Measurements from ENCODE around the gene ARMC9. TPM values are rescaled to one million over a fixed set of nuclear protein-coding genes. Genes with fewer than 3 reads are reported as not detected.

The ARMC9 gene
- total RNA-seq, 2 donors from 2014 or later, result 41.7 to 51.5 TPM

DNA sequence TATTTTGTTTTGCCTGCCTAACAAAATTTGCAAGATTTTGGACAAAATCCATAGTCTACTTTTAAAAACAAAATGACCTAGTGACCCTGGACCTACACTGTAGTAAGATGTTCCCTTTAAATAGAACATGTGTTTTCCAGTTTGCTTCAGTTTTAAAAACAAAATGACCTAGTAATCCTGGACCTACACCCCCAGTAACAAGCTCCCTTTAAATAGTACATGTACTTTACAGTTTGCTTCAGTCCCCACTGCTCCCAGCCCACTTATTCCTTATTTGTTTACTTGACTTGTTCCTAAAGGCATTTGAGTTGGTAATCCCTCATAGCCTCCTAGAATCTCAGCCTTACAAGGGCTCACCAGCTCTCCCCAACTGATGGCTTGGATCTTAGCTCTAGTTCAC lies 39.1 kb upstream of the ARMC9 start:
- TF ChIP-seq, protein P1, sequence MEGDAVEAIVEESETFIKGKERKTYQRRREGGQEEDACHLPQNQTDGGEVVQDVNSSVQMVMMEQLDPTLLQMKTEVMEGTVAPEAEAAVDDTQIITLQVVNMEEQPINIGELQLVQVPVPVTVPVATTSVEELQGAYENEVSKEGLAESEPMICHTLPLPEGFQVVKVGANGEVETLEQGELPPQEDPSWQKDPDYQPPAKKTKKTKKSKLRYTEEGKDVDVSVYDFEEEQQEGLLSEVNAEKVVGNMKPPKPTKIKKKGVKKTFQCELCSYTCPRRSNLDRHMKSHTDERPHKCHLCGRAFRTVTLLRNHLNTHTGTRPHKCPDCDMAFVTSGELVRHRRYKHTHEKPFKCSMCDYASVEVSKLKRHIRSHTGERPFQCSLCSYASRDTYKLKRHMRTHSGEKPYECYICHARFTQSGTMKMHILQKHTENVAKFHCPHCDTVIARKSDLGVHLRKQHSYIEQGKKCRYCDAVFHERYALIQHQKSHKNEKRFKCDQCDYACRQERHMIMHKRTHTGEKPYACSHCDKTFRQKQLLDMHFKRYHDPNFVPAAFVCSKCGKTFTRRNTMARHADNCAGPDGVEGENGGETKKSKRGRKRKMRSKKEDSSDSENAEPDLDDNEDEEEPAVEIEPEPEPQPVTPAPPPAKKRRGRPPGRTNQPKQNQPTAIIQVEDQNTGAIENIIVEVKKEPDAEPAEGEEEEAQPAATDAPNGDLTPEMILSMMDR (conservative IDR thresholded peaks at IDR 0.05), result no peak
- Histone ChIP-seq H3K4me1 (ENCODE audit: control insufficient read depth, insufficient read depth, low read length) (no peaks in the 10 kb centered on the region), H3K9ac (ENCODE audit: extremely low read depth, low read length, poor library complexity, severe bottlenecking) (no peak overlapping the region), H3K4me3 (ENCODE audit: low read length) (no peak overlapping the region), H3K27ac (ENCODE audit: low read depth, low read length) (no peak overlapping the region), H3K27me3 (ENCODE audit: control insufficient read depth, insufficient read depth, low read length, poor library complexity, severe bottlenecking) (no peaks in the 10 kb centered on the region), H3K36me3 (ENCODE audit: control insufficient read depth, insufficient read depth, low read length) (peaks cover 69% of the 10 kb centered on the region), H3K9me3 (ENCODE audit: control insufficient read depth, low read length) (no peaks in the 10 kb centered on the region)
- no peak for DNase-seq
- Mint-ChIP-seq H3K27me3 (ENCODE audit: insufficient read depth) (no peaks in the 10 kb centered on the region), H3K9me3 (no peaks in the 10 kb centered on the region), H3K4me3 (no peak overlapping the region), H3K4me1 (no peaks in the 10 kb centered on the region), H3K36me3 (ENCODE audit: low read depth) (peaks cover 40% of the 10 kb centered on the region), H3K27ac (peak overlapping the region; percentile 13)

DNA sequence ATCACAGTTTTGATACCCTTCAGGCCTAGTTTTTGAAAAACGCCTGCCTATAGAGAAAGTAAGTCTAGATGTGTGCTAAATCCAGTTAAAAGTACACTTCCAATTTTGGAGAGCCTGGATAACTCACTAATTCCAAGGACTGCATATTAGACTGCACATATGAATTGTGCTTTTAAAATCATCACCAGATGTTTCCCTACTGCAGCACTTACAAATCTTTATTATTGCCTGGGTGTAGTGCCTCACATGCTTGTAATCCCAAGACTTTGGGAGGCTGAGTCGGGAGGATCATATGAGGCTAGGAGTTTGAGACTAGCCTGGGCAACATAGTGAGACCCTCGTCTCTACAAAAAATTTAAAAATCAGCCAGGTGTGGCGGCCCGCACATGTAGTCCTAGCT lies 37.7 kb upstream of the ARMC9 start:
- H3K27me3 Mint-ChIP-seq (ENCODE audit: insufficient read depth), result no peaks in the 10 kb centered on the region
- DNase-seq, result no peak
- no peak overlapping the region for H3K27ac ChIP-seq (ENCODE audit: low read depth, low read length)
- H3K9me3 Mint-ChIP-seq, result no peaks in the 10 kb centered on the region
- H3K9ac ChIP-seq (ENCODE audit: extremely low read depth, low read length, poor library complexity, severe bottlenecking), result no peak overlapping the region
- H3K4me1 Mint-ChIP-seq, result peaks cover 8% of the 10 kb centered on the region
- H3K4me3 ChIP-seq (ENCODE audit: low read length), result no peak overlapping the region
- no peak overlapping the region for H3K4me3 Mint-ChIP-seq
- no peaks in the 10 kb centered on the region for H3K9me3 ChIP-seq (ENCODE audit: control insufficient read depth, low read length)
- WGBS, 2 experiments (ENCODE audit: insufficient coverage in 1 of 2, insufficient read length in 1 of 2), result 95 to 96% methylated on average over 5 of the region's 5 CpGs
- TF ChIP-seq, protein P1 (conservative IDR thresholded peaks at IDR 0.05), result no peak
- H3K4me1 ChIP-seq (ENCODE audit: control insufficient read depth, insufficient read depth, low read length), result peaks cover 4% of the 10 kb centered on the region
- peaks cover 61% of the 10 kb centered on the region for H3K36me3 ChIP-seq (ENCODE audit: control insufficient read depth, insufficient read depth, low read length)
- no peaks in the 10 kb centered on the region for H3K27me3 ChIP-seq (ENCODE audit: control insufficient read depth, insufficient read depth, low read length, poor library complexity, severe bottlenecking)
- peaks cover 37% of the 10 kb centered on the region for H3K36me3 Mint-ChIP-seq (ENCODE audit: low read depth)
- H3K27ac Mint-ChIP-seq, result no peak overlapping the region

DNA sequence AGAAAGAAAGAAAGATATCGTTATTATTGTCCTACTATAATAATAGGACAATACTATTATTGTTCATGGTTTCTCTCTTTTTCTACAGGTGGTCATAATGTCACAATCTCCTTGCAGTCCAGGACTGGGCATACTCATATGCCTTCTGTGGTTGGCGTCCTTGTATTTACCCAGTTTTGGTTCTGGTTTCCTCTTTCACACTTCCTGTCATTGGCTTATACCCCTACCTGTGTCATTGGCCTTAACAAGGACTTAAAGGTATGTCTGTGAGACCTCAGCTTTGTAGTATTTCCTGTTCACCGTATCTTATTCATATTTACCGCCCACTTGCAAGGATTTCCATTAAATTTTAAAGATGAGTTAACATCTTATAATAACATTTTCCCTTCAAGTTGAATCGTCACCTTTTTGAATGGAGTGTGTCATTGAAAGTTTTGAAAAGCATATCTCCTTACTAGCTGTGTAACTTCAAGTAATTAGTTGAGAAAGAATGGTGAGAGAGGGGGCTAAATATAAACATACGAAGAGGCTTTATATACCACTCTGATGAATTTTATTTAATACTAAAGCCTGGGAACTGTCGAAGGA lies 37.1 kb upstream of the ARMC9 start:
- no peaks in the 10 kb centered on the region for H3K9me3 ChIP-seq (ENCODE audit: control insufficient read depth, low read length)
- TF ChIP-seq, protein P1 (conservative IDR thresholded peaks at IDR 0.05), result no peak
- Mint-ChIP-seq H3K36me3 (ENCODE audit: low read depth) (peaks cover 43% of the 10 kb centered on the region), H3K27ac (no peak overlapping the region), H3K27me3 (ENCODE audit: insufficient read depth) (no peaks in the 10 kb centered on the region), H3K4me1 (peaks cover 9% of the 10 kb centered on the region), H3K9me3 (no peaks in the 10 kb centered on the region), H3K4me3 (no peak overlapping the region)
- H3K4me3 ChIP-seq (ENCODE audit: low read length), result no peak overlapping the region
- H3K36me3 ChIP-seq (ENCODE audit: control insufficient read depth, insufficient read depth, low read length), result peaks cover 61% of the 10 kb centered on the region
- peaks cover 4% of the 10 kb centered on the region for H3K4me1 ChIP-seq (ENCODE audit: control insufficient read depth, insufficient read depth, low read length)
- DNase-seq, result no peak
- 87 to 96% methylated on average over 1 to 5 of the region's 7 CpGs for WGBS, 2 experiments (ENCODE audit: insufficient coverage in 1 of 2, insufficient read length in 1 of 2)
- no peak overlapping the region for H3K9ac ChIP-seq (ENCODE audit: extremely low read depth, low read length, poor library complexity, severe bottlenecking)
- H3K27me3 ChIP-seq (ENCODE audit: control insufficient read depth, insufficient read depth, low read length, poor library complexity, severe bottlenecking), result no peaks in the 10 kb centered on the region
- H3K27ac ChIP-seq (ENCODE audit: low read depth, low read length), result no peak overlapping the region
